Aorta (tissue), 5 donors: Measurements from ENCODE around the gene COL4A3. TPM values are rescaled to one million over a fixed set of nuclear protein-coding genes. Genes with fewer than 3 reads are reported as not detected.
A peak's percentile ranks its signal among the peaks of the same experiment; 100 is the strongest.

Source experiments
- ATAC-seq: fragments of 200-7000 bp; cut with Tn5 transposase; one replicate; pipeline ENCODE4 v1.9.1; 2022; ENCODE audit warnings: moderate library complexity; ENCODE audit not compliant: low FRiP score
- DNase-seq, 2 donors: peaks; one replicate each; pipeline ENCODE4 v3.0.0-alpha.2; 2020
- H3K27ac ChIP-seq, 2 donors: one replicate each; pipeline ENCODE4 v1.5.1; 2013; ENCODE audit warnings: low read length in 2 of 2, mild to moderate bottlenecking in 2 of 2, moderate library complexity in 2 of 2, control low read depth in 1 of 2, inconsistent platforms in 1 of 2, low read depth in 1 of 2
- H3K27me3 ChIP-seq, 2 donors: one replicate each; pipeline ENCODE4 v1.6.1; 2013; ENCODE audit warnings: control low read depth in 1 of 2, low read length in 1 of 2, mild to moderate bottlenecking in 1 of 2, moderate library complexity in 1 of 2; ENCODE audit not compliant: insufficient read depth in 2 of 2, control insufficient read depth in 1 of 2
- H3K36me3 ChIP-seq, 2 donors: one replicate each; pipeline ENCODE4 v1.6.1; 2013; ENCODE audit warnings: control low read depth in 1 of 2, low read length in 1 of 2, mild to moderate bottlenecking in 1 of 2; ENCODE audit not compliant: insufficient read depth in 2 of 2, control insufficient read depth in 1 of 2
- H3K4me1 ChIP-seq, 2 donors: one replicate each; pipeline ENCODE4 v1.6.1; 2013; ENCODE audit warnings: low read length in 2 of 2, control low read depth in 1 of 2, mild to moderate bottlenecking in 1 of 2, moderate library complexity in 1 of 2; ENCODE audit not compliant: insufficient read depth in 2 of 2, control insufficient read depth in 1 of 2
- H3K4me3 ChIP-seq, 2 donors: one replicate each; pipeline ENCODE4 v1.5.1; 2013; ENCODE audit warnings: low read length in 2 of 2, control low read depth in 1 of 2, mild to moderate bottlenecking in 1 of 2
- H3K9me3 ChIP-seq: one replicate; pipeline ENCODE4 v1.6.1; 2013; ENCODE audit warnings: mild to moderate bottlenecking, low read length; ENCODE audit not compliant: control insufficient read depth
- WGBS, 2 donors: extraction: QIAGEN DNeasy Blood & Tissue Kit; methylation state at CpG; one replicate each; pipeline ENCODE4 v1.1.7; 2013; 5-methylcytosine and 5-hydroxymethylcytosine counted together
- intact Hi-C, 2 donors: fragments of 100-400 bp; cut with DNase I; formaldehyde crosslinking; loops; one replicate each; pipeline versions ENCODE4 v1.14.2 to v1.15.0; 2022
- polyA plus RNA-seq, 2 donors: library from polyadenylated mRNA; stranded (reverse); fragments of 200-250 nt; gene quantifications; one replicate each; pipeline ENCODE4 v1.2.3, GENCODE V29; 2013
- total RNA-seq, 2 donors: library from RNA; stranded (reverse); fragmentation: NEBNext Ultra II Directional; extraction: Animal tissue kit (Norgen Biotek cat#: 25700); gene quantifications; one replicate each; pipeline ENCODE4 v1.2.1, GENCODE V29; 2021
- donor health status: healthy with polysubstance abuse.
- donor health status: Bipolar disorder and iron deficiency.
- donor health status: DM: no; HTN: no; CAD: no.
- donor health status: DM: no; HTN: no; CAD: no.
- donor health status: DM: yes; HTN: yes; CAD: no.

COL4A3 gene
- total and polyA plus RNA-seq, 4 donors, result 2.8 to 22.7 (median 14.6) TPM

- DNase-seq, result no peak
- intact Hi-C loops, result no loop called here
- 98% methylated on average over 2 of the region's 2 CpGs for WGBS, 2 donors
- no peaks in the 10 kb centered on the region for H3K4me1 ChIP-seq
- no peaks in the 10 kb centered on the region for H3K36me3 ChIP-seq
- H3K27me3 ChIP-seq, result no peaks in the 10 kb centered on the region
- no peak overlapping the region for H3K4me3 ChIP-seq
- H3K27ac ChIP-seq, result no peak overlapping the region
- no peak for ATAC-seq
- H3K9me3 ChIP-seq, result no peaks in the 10 kb centered on the region
These were observed 12.2 kb upstream of the COL4A3 start for GRCh38 chr2:227152093-227152766.

DNA sequence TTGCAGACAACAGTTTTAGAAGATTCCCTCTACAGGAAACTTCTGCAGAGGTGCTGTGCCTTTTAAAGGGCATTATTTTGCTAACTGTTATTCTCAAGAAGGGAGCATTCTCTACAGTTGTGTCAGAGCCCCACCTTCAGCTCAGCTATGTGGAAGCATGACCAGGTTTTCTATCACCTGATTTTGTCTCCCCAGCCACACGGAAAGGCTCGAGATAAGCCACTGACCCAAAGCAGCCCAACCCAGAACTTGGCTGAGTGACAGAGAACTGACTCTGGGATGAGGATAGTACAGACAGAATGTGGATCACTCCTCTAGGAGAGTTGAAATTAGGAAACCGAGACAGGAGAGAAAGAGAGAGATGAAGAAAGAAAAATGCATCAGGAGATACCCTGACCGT is 11.1 kb upstream of the COL4A3 start:
- Histone ChIP-seq H3K27me3 (no peaks in the 10 kb centered on the region), H3K4me1 (no peaks in the 10 kb centered on the region), H3K9me3 (no peaks in the 10 kb centered on the region), H3K4me3 (no peak overlapping the region), H3K27ac (no peak overlapping the region), H3K36me3 (no peaks in the 10 kb centered on the region)
- WGBS, 2 donors, result 78 to 81% methylated on average over 4 of the region's 4 CpGs
- no peak for DNase-seq
- intact Hi-C loops, result no loop called here
- ATAC-seq, result no peak

DNA sequence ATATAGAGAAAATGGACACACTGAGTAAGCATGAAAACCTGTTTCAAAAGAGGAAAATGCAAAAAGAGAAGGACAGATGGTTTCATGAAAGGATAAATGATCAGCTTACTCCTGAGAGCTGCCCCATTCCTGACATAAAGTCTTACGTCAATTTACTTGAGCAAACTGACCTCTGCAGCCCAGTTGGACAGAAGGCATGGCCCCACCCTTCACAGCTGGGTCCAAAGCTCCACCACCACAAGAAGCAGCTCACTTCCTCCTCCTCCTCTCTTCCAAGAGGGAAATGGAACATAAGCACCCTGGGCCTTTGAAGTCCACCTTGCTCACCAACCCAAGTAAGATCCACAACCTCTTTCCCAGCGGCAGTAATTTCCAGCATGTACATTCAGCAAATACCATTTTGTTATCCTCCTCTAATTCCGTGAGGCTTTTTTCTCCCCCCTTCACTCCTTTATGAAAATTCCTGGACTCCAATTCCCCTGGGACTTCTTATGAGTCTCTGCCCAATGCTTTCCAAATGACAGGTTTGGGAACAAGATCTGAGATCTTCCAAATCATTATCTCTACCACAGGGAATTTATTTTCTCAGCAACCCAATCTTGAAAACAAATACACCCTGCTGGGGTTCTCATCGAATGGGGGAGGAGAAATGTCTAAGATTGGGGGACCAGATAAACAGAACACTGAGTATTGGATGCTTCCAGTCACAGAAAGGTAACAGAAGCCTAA is 10.5 kb upstream of the COL4A3 start:
- Histone ChIP-seq H3K4me1 (no peaks in the 10 kb centered on the region), H3K27ac (no peak overlapping the region), H3K36me3 (no peaks in the 10 kb centered on the region), H3K27me3 (no peaks in the 10 kb centered on the region), H3K4me3 (no peak overlapping the region), H3K9me3 (no peaks in the 10 kb centered on the region)
- 65 to 67% methylated on average over 4 of the region's 4 CpGs for WGBS, 2 donors
- ATAC-seq (no peak), DNase-seq (peak in 1 of 2 donors; percentile 52)
- intact Hi-C loops, result no loop called here

DNA sequence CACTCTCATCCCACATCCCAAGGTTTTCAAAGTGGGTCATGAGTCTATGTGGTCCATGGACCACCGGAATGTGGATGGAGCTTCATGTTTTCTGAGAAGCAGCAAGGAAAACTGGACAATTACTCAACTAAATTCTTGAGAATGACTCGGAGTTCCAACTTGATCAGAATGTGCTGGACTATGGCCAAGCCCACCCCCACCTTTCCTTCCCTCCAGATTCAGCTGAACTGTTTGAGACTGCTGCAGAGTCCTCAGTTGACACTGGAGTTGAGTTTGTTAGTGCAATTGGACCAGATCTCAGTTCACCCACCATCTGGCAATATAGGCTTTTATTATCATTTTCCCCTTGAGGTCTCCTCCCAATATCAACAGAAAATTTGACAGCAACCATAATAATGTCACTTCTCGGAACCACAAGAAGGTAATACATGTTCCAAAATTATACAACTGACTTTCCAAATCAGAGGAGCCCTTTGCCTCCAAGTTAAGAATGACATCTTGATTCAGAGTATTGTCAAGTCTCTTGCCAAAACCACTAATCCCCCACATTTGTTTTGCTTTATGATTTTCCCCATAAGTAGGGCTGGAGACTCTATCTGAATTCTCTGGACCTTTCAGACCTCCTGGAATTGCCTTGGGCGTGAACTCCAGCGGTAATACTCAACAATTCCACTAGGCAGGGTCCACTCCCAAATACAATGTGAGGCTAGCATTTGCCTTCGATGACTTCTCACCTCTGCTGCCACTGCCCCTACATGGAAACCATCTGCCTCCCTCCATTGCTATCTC is 9.2 kb upstream of the COL4A3 start:
- peak in 1 of 2 donors; percentile 50 for DNase-seq
- ATAC-seq, result no peak
- no peaks in the 10 kb centered on the region for H3K4me1 ChIP-seq
- intact Hi-C loops, result no loop called here
- H3K27ac ChIP-seq, result peak overlapping the region in 1 of 2 donors; percentile 39
- no peaks in the 10 kb centered on the region for H3K27me3 ChIP-seq
- no peak overlapping the region for H3K4me3 ChIP-seq
- no peaks in the 10 kb centered on the region for H3K9me3 ChIP-seq
- WGBS, 2 donors, result 51 to 52% methylated on average over 6 of the region's 6 CpGs
- H3K36me3 ChIP-seq, result no peaks in the 10 kb centered on the region

DNA sequence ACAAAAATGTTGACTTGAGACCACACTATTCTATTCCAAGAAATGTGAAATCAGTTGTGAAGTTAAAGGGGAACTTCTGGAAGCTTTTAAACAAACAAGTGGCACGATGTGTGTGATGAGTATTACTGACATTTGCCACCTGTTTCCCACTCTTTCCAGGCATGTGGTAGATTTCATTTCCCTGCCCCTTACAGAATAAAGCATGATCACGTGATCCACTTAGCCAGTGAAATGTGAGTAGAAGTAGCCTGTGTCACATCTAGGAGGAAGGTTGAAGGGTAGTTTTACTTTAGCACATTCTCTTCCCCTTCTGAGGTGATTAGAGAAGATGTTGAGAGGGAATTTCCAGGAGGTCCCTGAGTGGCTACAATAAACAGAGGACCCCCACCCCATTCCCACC is 4.3 kb upstream of the COL4A3 start:
- H3K27me3 ChIP-seq, result no peaks in the 10 kb centered on the region
- intact Hi-C loops, result no loop called here
- no peak overlapping the region for H3K4me3 ChIP-seq
- no peaks in the 10 kb centered on the region for H3K4me1 ChIP-seq
- H3K36me3 ChIP-seq, result no peaks in the 10 kb centered on the region
- WGBS, 2 donors, result 74 to 80% methylated on average over 2 of the region's 2 CpGs
- H3K27ac ChIP-seq, result no peak overlapping the region
- no peaks in the 10 kb centered on the region for H3K9me3 ChIP-seq
- no peak for DNase-seq
- no peak for ATAC-seq

GRCh38 chr2:227161947-227162346 is 2.5 kb upstream of the COL4A3 start:
- ATAC-seq, result no peak
- intact Hi-C loops, result no loop called here
- Histone ChIP-seq H3K27me3 (no peaks in the 10 kb centered on the region), H3K4me1 (no peaks in the 10 kb centered on the region), H3K36me3 (no peaks in the 10 kb centered on the region), H3K4me3 (no peak overlapping the region), H3K27ac (no peak overlapping the region), H3K9me3 (no peaks in the 10 kb centered on the region)
- DNase-seq, result no peak

DNA sequence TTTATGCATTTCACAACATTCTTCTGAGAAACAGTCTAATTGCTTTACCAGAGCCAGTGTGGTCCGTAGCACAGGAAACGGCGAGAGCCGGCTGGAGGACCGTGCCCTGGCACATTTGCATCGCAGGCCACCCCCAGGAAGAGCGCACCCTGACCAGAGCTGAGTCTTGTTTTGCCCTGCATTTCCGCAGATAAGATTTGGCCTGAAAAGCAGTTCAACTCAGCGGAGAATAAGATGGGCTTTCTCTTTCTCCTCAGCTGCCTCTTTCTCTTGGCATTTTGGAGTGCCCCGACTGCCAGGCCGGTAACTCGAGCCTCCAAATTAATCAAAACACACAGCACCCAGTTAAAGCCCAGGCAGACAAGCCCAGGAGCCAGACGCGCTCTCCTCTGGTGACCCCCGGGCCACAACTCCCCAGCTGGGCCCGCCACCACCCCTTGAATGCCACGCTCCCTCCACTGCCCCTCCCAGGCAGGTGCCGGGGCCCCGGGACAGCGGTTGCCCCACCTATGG is 883 bp upstream of the COL4A3 start:
- no peaks in the 10 kb centered on the region for H3K36me3 ChIP-seq
- no peaks in the 10 kb centered on the region for H3K4me1 ChIP-seq
- H3K27me3 ChIP-seq, result no peaks in the 10 kb centered on the region
- no peaks in the 10 kb centered on the region for H3K9me3 ChIP-seq
- DNase-seq (peak in 1 of 2 donors; percentile 45), ATAC-seq (peak; percentile 12)
- peak overlapping the region in 1 of 2 donors; percentile 38 for H3K27ac ChIP-seq
- H3K4me3 ChIP-seq, result peak overlapping the region; percentile 65 to 81
- 0 to 1% methylated on average over 20 of the region's 20 CpGs for WGBS, 2 donors
- intact Hi-C loops, result no loop called here

DNA sequence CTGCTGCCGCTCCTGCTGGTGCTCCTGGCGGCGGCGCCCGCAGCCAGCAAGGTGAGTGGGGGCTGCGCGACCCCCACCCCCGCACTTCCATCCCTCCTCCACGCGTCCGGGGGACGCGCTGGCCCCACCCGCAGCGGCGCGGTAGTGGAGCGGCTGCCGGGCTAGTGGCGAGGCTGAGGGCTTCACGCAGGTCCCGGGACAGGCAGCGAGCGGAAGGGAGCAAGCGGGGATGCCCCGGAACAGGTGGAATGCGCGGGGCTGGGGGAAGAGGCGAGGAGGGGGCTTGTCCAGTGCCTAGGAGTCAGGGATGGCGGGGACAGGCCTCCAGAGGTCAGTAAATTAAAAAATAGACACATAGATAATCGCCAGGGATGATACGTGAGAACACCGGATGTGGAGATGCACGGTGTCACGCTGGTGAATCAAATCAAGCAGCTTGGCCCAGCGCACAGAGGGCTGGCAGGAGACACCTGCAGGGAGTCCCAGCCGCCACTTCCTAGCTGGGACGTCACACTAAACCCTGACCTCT is 403 bp downstream of the COL4A3 start:
- Histone ChIP-seq H3K27ac (peak overlapping the region in 1 of 2 donors; percentile 58), H3K36me3 (no peaks in the 10 kb centered on the region), H3K4me3 (peak overlapping the region; percentile 65 to 81), H3K4me1 (no peaks in the 10 kb centered on the region), H3K9me3 (no peaks in the 10 kb centered on the region), H3K27me3 (no peaks in the 10 kb centered on the region)
- 2% methylated on average over 33 to 38 of the region's 38 CpGs for WGBS, 2 donors
- DNase-seq, result no peak
- intact Hi-C loops, result no loop called here
- no peak for ATAC-seq
